Measurements from ENCODE around the gene CDX4. TPM values are rescaled to one million over a fixed set of nuclear protein-coding genes. Genes with fewer than 3 reads are reported as not detected.

The CDX4 gene
- total RNA-seq (2021; ENCODE audit: unreplicated experiment) (not detected), Bru-seq, nascent RNA (not detected), BruChase-seq, experiment 1, labeled RNA remaining after a 2-hour chase (not detected), BruChase-seq, experiment 2, labeled RNA remaining after a 6-hour chase (not detected)
- not detected for polyA plus RNA-seq (2012; ENCODE audit: insufficient read length)
- long read RNA-seq, result 0 reads

DNA sequence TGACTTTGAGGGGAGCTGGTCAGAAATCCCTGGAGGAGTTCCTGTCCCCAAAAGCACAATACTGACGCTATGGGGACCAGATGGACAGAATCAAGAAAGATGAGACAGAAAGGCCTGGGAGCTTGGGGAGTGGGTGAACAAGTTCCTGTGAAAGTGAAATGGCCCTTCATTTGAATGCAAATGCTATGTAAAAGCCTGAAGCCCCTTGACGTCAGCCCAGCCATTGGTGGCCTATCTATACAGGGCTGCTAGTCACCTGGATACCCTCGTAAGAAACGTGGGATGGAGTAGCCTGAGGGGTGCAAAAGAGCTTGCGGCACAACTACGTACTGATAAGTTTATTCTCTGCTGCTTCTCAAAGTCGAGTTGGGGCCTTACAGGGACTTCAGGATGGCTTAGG, at the start of gene CDX4:
CDX4 (plus strand) TSS at position 223 of the 400 bp plus-strand sequence. CDS start 201 bp downstream, outside the sequence.
- ChIA-PET POLR2A (no interaction called here), CTCF (no interaction called here)
- Histone ChIP-seq H3K36me3 (ENCODE audit: control insufficient read depth, insufficient read depth, low read length) (no peaks in the 10 kb centered on the region), H3K4me3 (ENCODE audit: low read depth in 2 of 2, low read length in 2 of 2) (no peak within 1 kb of the TSS), H3K27me3 (ENCODE audit: control insufficient read depth, insufficient read depth, low read length) (no peaks in the 10 kb centered on the region; the same call in 1 of the 2 replicates), H3K4me1 (ENCODE audit: control insufficient read depth, insufficient read depth, low read length) (no peaks in the 10 kb centered on the region), H3K9me3 (ENCODE audit: control insufficient read depth, insufficient read depth, low read depth, low read length) (no peaks in the 10 kb centered on the region), H3K27ac (ENCODE audit: low read length) (no peak within 1 kb of the TSS)
- TF ChIP-seq POLR2AphosphoS5 (IDR thresholded peaks at IDR 0.05; ENCODE audit: low read depth, low read length) (no peak), SIN3A (IDR thresholded peaks at IDR 0.05; ENCODE audit: borderline replicate concordance, insufficient read depth, low read depth, low read length) (no peak), REST (IDR thresholded peaks at IDR 0.05; ENCODE audit: insufficient read depth in 1 of 2, low read depth in 2 of 2, low read length in 1 of 2) (no peak), TCF7L2 (IDR thresholded peaks at IDR 0.05; ENCODE audit: low read depth, low read length) (no peak)
- TF ChIP-seq, protein P1, sequence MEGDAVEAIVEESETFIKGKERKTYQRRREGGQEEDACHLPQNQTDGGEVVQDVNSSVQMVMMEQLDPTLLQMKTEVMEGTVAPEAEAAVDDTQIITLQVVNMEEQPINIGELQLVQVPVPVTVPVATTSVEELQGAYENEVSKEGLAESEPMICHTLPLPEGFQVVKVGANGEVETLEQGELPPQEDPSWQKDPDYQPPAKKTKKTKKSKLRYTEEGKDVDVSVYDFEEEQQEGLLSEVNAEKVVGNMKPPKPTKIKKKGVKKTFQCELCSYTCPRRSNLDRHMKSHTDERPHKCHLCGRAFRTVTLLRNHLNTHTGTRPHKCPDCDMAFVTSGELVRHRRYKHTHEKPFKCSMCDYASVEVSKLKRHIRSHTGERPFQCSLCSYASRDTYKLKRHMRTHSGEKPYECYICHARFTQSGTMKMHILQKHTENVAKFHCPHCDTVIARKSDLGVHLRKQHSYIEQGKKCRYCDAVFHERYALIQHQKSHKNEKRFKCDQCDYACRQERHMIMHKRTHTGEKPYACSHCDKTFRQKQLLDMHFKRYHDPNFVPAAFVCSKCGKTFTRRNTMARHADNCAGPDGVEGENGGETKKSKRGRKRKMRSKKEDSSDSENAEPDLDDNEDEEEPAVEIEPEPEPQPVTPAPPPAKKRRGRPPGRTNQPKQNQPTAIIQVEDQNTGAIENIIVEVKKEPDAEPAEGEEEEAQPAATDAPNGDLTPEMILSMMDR (IDR thresholded peaks at IDR 0.05), result no peak
- ATAC-seq, result no peak
- in situ Hi-C loops (cut with HindIII; ENCODE audit: low pct_unique_long_range_greater_than_20kb, low sequenced_read_pairs) (no loop called here), intact Hi-C loops (cut with micrococcal nuclease; ENCODE audit: unreplicated experiment) (no loop called here)
- DNase-seq (ENCODE audit: low read depth, low spot score), result no peak
- BruUV-seq (replicated peaks), result no TSS peak

- intact Hi-C loops (cut with micrococcal nuclease; ENCODE audit: unreplicated experiment) (no loop called here), in situ Hi-C loops (cut with HindIII; ENCODE audit: low pct_unique_long_range_greater_than_20kb, low sequenced_read_pairs) (no loop called here)
- no peak for ATAC-seq
- CTCF ChIA-PET, result no interaction called here
- H3K4me1 ChIP-seq (ENCODE audit: control insufficient read depth, insufficient read depth, low read length), result no peaks in the 10 kb centered on the region
- no peaks in the 10 kb centered on the region for H3K36me3 ChIP-seq (ENCODE audit: control insufficient read depth, insufficient read depth, low read length)
- no peak for TF ChIP-seq TCF7L2 (IDR thresholded peaks at IDR 0.05; ENCODE audit: low read depth, low read length)
- TF ChIP-seq, protein P1 (IDR thresholded peaks at IDR 0.05), result no peak
- H3K27me3 ChIP-seq (ENCODE audit: control insufficient read depth, insufficient read depth, low read length), result no peaks in the 10 kb centered on the region
- H3K9me3 ChIP-seq (ENCODE audit: control insufficient read depth, insufficient read depth, low read depth, low read length), result no peaks in the 10 kb centered on the region
- no peak for DNase-seq (ENCODE audit: low read depth, low spot score)
- POLR2A ChIA-PET, result no interaction called here
- H3K27ac ChIP-seq (ENCODE audit: low read length), result no peak overlapping the region
- BruUV-seq (replicated peaks), result no TSS peak
- no peak overlapping the region for H3K4me3 ChIP-seq (ENCODE audit: low read depth in 2 of 2, low read length in 2 of 2)
Observed at GRCh38 chrX:73398185-73398914, 48.5 kb upstream of the CDX4 start.
